Measurements from ENCODE around the gene ANXA10.
"Not testable (repeated sequence)": the region's sequence is repeated elsewhere in the genome, so short reads cannot be mapped to it uniquely, and the experiment has no call there.

ANXA10 gene

GRCh38 chr4:168203233-168203911, 111.0 kb downstream of the ANXA10 start:
- DNase-seq (ENCODE audit: insufficient read length, low spot score) (no peak), FAIRE-seq (no peak)
- no peak for TF ChIP-seq CTCF (IDR thresholded peaks at IDR 0.05; ENCODE audit: insufficient read depth, missing control alignments)

DNA sequence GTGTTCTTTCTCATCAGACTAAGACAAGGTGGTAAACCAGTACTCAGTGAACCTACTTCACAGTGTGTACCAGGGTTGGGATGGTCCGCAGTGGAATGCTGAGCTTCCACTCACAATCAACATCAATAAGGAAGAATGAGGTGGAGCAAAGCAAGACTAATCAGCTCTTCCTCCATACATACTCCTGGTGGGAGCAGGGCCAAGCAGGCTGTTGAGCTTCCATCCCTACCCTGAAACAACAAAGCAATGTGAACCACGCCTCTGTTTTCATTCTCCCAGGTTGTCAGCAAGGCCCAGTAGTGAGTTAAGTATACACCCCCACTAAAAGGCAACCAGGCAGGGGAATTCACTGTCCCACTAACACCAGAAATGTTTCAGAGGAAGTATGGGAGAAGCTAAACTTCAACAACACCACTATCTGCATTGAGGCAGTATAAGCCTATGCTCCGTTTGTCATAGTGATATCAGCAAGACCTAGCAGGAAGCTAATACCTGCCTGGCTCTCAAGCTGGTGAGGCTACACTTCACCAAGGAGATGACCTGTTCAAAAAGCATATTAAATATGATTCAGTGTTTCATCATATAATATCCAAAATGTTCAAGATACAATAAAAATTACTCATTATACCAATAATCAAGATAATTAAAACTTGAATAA, 116.7 kb downstream of the ANXA10 start:
- no peak for FAIRE-seq
- no peak for DNase-seq (ENCODE audit: insufficient read length, low spot score)
- no peak for TF ChIP-seq CTCF (IDR thresholded peaks at IDR 0.05; ENCODE audit: insufficient read depth, missing control alignments)

- no peak for FAIRE-seq
- no peak for TF ChIP-seq CTCF (IDR thresholded peaks at IDR 0.05; ENCODE audit: insufficient read depth, missing control alignments)
- DNase-seq (ENCODE audit: insufficient read length, low spot score) = no peak
Observed at GRCh38 chr4:168212656-168213055, 120.3 kb downstream of the ANXA10 start.

DNA sequence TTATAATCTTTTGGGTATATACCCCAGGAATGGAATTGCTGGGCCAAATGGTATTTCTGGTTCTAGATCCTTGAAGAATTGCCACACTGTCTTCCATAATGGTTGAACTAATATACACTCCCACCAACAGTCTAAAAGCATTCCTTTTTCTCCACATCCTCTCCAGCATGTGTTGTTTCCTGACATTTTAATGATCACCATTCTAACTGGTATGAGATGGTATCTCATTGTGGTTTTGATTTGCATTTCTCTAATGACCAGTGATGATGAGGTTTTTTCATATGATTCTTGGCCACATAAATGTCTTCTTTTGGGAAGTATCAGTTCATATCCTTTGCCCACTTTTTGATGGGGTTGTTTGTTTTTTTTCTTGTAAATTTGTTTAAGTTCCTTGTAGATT, 121.2 kb downstream of the ANXA10 start:
- not testable (repeated sequence) for DNase-seq (ENCODE audit: insufficient read length, low spot score)

GRCh38 chr4:168218645-168219044, 126.3 kb downstream of the ANXA10 start:
- no peak for DNase-seq (ENCODE audit: insufficient read length, low spot score)
- no peak for FAIRE-seq

More for the DNA sequence above, 121.2 kb downstream of the ANXA10 start:
- not testable (repeated sequence) for FAIRE-seq

DNA sequence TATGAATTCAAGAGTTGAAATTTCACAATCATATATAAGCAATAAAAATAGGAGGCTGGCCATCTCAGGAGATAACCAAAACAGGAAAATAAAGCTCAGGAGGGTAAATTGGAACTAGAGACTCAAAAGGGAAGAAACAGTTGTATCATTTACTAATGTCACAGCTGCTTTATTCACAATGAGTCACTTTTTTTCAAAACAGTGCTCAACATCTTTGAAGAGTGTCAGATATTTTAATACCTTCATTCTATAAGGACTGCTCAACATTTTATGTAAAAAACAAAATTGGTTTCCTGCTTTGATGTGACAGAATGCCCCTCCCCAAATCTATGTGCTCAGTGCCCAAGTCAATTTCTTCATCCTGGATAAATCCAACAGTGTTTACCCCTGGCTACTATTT, 128.6 kb downstream of the ANXA10 start:
- TF ChIP-seq CTCF (IDR thresholded peaks at IDR 0.05; ENCODE audit: insufficient read depth, missing control alignments) = no peak
- FAIRE-seq (no peak), DNase-seq (ENCODE audit: insufficient read length, low spot score) (no peak)

More at GRCh38 chr4:168218645-168219044, 126.3 kb downstream of the ANXA10 start:
- TF ChIP-seq CTCF (IDR thresholded peaks at IDR 0.05; ENCODE audit: insufficient read depth, missing control alignments) = no peak

DNA sequence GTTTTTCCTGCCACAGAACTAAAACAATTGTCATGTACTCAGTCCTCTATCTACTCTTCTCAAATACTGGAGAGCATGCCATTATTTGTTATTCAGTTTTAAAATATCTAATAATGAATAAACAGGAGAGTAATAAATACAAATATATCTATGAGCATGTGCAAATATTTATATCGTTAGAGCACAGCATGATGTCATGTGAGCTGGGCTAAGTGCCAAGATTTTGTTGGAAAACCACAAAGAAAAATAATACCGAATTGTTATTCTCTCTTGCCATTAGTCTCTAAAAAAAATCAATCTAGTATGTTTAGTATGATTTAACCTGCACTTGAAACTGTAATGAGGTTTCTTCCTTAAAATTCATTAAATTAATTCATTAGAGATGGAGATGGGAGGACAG, 129.0 kb downstream of the ANXA10 start:
- TF ChIP-seq CTCF (IDR thresholded peaks at IDR 0.05; ENCODE audit: insufficient read depth, missing control alignments) = no peak
- FAIRE-seq (no peak), DNase-seq (ENCODE audit: insufficient read length, low spot score) (no peak)
